HL-60 (cell line): ENCODE measurements around the gene ME1.

Experiments used
- CTCF ChIP-seq: IDR thresholded peaks from one replicate; pipeline ENCODE4 v1.5.1; 2011; ENCODE audit warnings: low read length, control low read depth, inconsistent platforms; ENCODE audit not compliant: insufficient read depth
- GABPA ChIP-seq: IDR thresholded peaks from 2 replicates; pipeline ENCODE4 v1.6.1; 2012; ENCODE audit warnings: low read depth
- POLR2AphosphoS5 ChIP-seq: IDR thresholded peaks from 2 replicates; pipeline ENCODE4 v1.6.1; 2012; ENCODE audit warnings: low read depth
- REST ChIP-seq: IDR thresholded peaks from 2 replicates; pipeline ENCODE4 v1.6.1; 2012; ENCODE audit warnings: low read depth; ENCODE audit not compliant: insufficient replicate concordance
- SPI1 ChIP-seq: IDR thresholded peaks from 2 replicates; pipeline ENCODE4 v1.6.1; 2012; ENCODE audit warnings: low read depth, mild to moderate bottlenecking, borderline replicate concordance

DNA sequence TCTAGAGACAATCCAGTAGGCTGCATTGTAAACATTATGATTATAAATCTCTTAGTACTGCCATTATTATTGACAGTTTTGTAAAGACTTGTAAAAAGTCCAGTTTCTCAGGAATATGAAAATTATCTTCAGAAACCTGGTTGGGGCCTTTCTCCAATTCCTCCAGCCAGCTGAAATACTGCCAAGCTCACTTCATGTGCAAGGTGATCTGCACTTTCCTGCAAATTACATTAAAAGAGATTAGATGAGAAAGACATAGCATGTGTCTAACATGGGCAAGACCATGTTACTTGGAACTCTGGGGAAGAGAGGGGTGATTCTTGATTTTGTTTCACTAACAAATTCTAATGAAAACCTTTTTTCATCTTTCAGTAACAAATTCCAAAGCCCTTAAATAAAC lies 261.7 kb downstream of the ME1 start:
- TF ChIP-seq CTCF (no peak), POLR2AphosphoS5 (no peak), REST (no peak), GABPA (no peak), SPI1 (no peak)
